ENCODE data around the gene MBD2. TPM values are rescaled to one million over a fixed set of nuclear protein-coding genes. Genes with fewer than 3 reads are reported as not detected.

MBD2 gene
- total RNA-seq: 100 to 1,000 TPM in 1 of 3 donors, 10 to 100 TPM in 2; 74.8 to 107 (median 92.3) TPM
- total RNA-seq (2013): 147 TPM

DNA sequence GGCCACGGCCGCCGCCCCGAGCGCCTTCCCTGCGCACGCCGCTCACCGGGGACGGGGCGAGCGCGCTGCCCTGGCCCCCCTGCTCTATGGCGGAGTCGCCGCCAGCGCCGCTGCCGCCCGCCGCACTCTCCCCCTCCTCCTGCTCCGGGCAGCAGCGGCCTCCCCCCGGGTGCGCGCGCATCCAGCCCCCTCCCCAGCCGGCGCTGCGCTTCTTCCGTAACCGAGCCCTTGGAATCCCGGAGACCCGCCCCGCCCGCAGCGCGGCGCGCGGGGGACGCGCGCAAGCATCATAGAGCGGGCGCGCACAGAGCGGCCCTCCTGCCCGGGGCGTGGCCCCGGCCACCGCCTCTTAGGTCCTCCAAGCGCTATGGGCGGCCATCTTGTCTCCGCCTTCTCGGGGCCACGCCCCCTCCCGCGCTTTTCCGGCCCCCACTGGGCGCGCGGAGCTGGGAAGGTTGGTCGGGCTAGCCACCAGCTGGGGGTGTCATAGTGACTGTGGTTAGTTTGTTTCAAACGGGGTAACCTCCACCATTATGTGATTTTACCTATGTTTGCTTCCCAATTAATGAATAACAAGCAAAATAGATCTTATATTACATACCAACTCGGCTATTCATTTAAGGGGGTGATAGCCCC, at the start of gene MBD2:
Gene MBD2, minus strand, starts transcription at position 291 of the 636 bp plus-strand sequence. Its CDS starts 110 bp downstream, at position 181.
- Mint-ChIP-seq H3K27ac (peak within 1 kb of the TSS; percentile 87 to 98), H3K4me1 (peaks cover 37 to 42% of the 10 kb centered on the region in 2 donors), H3K36me3 (no peaks in the 10 kb centered on the region), H3K27me3 (ENCODE audit: low read depth in 2 of 2) (no peaks in the 10 kb centered on the region), H3K9me3 (no peaks in the 10 kb centered on the region), H3K4me3 (peak within 1 kb of the TSS; percentile 98)
- DNase-seq: peak; percentile 91 to 96
- no peaks in the 10 kb centered on the region for H3K9me3 ChIP-seq (ENCODE audit: control insufficient read depth, insufficient read depth, low read length)
- H3K27ac ChIP-seq (ENCODE audit: low read length): peak within 1 kb of the TSS; percentile 66
- peak within 1 kb of the TSS; percentile 47 for H3K4me3 ChIP-seq (ENCODE audit: low read length)
- TF ChIP-seq, protein P1, sequence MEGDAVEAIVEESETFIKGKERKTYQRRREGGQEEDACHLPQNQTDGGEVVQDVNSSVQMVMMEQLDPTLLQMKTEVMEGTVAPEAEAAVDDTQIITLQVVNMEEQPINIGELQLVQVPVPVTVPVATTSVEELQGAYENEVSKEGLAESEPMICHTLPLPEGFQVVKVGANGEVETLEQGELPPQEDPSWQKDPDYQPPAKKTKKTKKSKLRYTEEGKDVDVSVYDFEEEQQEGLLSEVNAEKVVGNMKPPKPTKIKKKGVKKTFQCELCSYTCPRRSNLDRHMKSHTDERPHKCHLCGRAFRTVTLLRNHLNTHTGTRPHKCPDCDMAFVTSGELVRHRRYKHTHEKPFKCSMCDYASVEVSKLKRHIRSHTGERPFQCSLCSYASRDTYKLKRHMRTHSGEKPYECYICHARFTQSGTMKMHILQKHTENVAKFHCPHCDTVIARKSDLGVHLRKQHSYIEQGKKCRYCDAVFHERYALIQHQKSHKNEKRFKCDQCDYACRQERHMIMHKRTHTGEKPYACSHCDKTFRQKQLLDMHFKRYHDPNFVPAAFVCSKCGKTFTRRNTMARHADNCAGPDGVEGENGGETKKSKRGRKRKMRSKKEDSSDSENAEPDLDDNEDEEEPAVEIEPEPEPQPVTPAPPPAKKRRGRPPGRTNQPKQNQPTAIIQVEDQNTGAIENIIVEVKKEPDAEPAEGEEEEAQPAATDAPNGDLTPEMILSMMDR (IDR thresholded peaks at IDR 0.05): no peak
- ATAC-seq: peak; percentile 90 to 98 (median 93)
- WGBS (ENCODE audit: insufficient coverage): under 1% methylated on average over 62 of the region's 66 CpGs
- peaks cover 20% of the 10 kb centered on the region for H3K4me1 ChIP-seq (ENCODE audit: control insufficient read depth, insufficient read depth, low read length)
- peaks cover 2% of the 10 kb centered on the region for H3K36me3 ChIP-seq (ENCODE audit: control insufficient read depth, insufficient read depth, low read length)
- H3K27me3 ChIP-seq (ENCODE audit: control insufficient read depth, insufficient read depth, low read length): no peaks in the 10 kb centered on the region
- intact Hi-C loops (cut with micrococcal nuclease): loop anchor here (1.0 kb wide), 2 partner anchors 45 to 133 kb away; partner anchors contain the start of genes C18orf54, POLI and STARD6

DNA sequence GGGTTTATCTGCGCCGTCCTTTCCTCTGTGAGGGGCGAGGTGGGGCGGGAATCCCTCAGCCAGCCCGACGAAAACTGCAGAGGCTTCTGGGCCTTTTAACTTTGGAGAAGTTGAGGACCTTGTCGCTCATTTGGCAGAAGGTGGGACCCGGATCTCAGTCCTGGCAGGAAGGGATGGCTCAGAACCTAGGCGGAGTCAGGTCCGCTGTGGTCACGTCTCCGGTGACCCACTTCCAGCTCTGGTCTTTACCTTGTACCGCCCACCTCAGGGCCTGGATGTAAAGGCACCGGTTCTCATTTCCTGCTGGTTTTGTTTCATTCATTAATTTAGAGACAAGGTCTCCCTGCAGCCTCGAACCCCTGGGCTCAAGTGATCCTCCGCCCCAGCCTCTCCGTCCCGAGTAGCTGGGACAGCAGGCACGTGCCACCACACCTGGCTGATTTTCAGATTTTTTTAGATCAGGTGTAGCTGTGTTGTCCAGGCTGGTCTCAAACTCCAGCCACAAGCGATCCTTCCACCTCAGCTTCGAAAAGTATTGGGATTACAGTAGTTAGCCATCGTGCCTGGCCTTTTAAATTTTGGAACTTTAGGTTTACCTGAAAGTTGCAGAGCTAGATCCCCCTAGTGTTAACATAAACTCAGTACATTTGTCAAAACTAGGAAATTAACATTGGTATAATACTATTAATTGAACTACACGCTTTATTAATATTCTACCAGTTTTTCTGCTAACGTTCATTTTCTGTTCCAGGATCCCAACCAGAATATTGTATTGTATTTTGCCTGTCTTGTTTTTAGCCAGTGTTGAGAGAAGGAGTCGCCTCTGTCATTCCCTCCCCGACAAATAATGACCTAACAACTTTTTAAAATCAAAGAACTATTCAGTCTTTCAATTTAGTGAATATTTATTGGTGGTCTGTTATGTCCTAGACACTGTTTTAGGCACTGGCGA, 45.7 kb upstream of the MBD2 start:
- peak; percentile 25 to 47 (median 37) for ATAC-seq
- H3K36me3 ChIP-seq (ENCODE audit: control insufficient read depth, insufficient read depth, low read length): no peaks in the 10 kb centered on the region
- Mint-ChIP-seq H3K4me1 (peaks cover 23 to 24% of the 10 kb centered on the region in 2 donors), H3K9me3 (no peaks in the 10 kb centered on the region), H3K27me3 (ENCODE audit: low read depth in 2 of 2) (no peaks in the 10 kb centered on the region), H3K4me3 (peak overlapping the region; percentile 96), H3K36me3 (no peaks in the 10 kb centered on the region), H3K27ac (peak overlapping the region; percentile 80 to 98)
- DNase-seq: peak; percentile 32 to 66
- H3K27me3 ChIP-seq (ENCODE audit: control insufficient read depth, insufficient read depth, low read length): no peaks in the 10 kb centered on the region
- intact Hi-C loops (cut with micrococcal nuclease): loop anchor here (1.0 to 2.0 kb wide), 3 partner anchors 42 to 87 kb away; partner anchors contain the start of genes C18orf54, MBD2 and STARD6
- H3K9me3 ChIP-seq (ENCODE audit: control insufficient read depth, insufficient read depth, low read length): no peaks in the 10 kb centered on the region
- WGBS (ENCODE audit: insufficient coverage): 3% methylated on average over 23 of the region's 27 CpGs
- peaks cover 11% of the 10 kb centered on the region for H3K4me1 ChIP-seq (ENCODE audit: control insufficient read depth, insufficient read depth, low read length)
- TF ChIP-seq, protein P1 (IDR thresholded peaks at IDR 0.05): peak; percentile 49
- H3K4me3 ChIP-seq (ENCODE audit: low read length): peak overlapping the region; percentile 74
- peak overlapping the region; percentile 90 for H3K27ac ChIP-seq (ENCODE audit: low read length)

DNA sequence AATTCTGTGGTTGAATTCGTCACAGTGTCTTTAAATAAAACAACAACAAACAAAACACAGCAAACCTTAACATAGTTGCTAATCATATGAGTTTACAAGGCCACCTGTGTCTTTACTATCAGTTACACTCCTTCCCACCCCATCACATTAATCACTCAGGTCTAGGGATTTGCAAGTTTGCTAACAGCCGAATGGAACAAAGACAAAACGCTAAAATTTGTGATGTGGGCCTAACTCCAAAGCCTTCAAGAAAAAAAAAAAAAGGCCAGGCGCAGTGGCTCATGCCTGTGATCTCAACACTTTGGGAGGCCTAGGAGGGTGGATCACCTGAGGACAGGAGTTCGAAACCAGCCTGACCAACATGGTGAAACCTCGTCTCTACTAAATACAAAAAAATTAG, 44.3 kb upstream of the MBD2 start:
- DNase-seq (peak in 1 of 2 donors; percentile 49), ATAC-seq (peak in 1 of 3 donors; percentile 1)
- H3K4me1 Mint-ChIP-seq: peaks cover 23 to 24% of the 10 kb centered on the region in 2 donors
- WGBS (ENCODE audit: insufficient coverage): 62% methylated on average over 6 of the region's 6 CpGs
- H3K9me3 ChIP-seq (ENCODE audit: control insufficient read depth, insufficient read depth, low read length): no peaks in the 10 kb centered on the region
- TF ChIP-seq, protein P1 (IDR thresholded peaks at IDR 0.05): no peak
- H3K4me3 ChIP-seq (ENCODE audit: low read length): peak overlapping the region; percentile 74
- no peaks in the 10 kb centered on the region for H3K36me3 Mint-ChIP-seq
- no peaks in the 10 kb centered on the region for H3K27me3 ChIP-seq (ENCODE audit: control insufficient read depth, insufficient read depth, low read length)
- peaks cover 11% of the 10 kb centered on the region for H3K4me1 ChIP-seq (ENCODE audit: control insufficient read depth, insufficient read depth, low read length)
- no peaks in the 10 kb centered on the region for H3K36me3 ChIP-seq (ENCODE audit: control insufficient read depth, insufficient read depth, low read length)
- H3K9me3 Mint-ChIP-seq: no peaks in the 10 kb centered on the region
- no peaks in the 10 kb centered on the region for H3K27me3 Mint-ChIP-seq (ENCODE audit: low read depth in 2 of 2)
- peak overlapping the region; percentile 90 for H3K27ac ChIP-seq (ENCODE audit: low read length)
- peak overlapping the region; percentile 94 to 98 for H3K27ac Mint-ChIP-seq
- intact Hi-C loops (cut with micrococcal nuclease): loop anchor here (1.0 to 2.0 kb wide), 2 partner anchors 44 to 88 kb away; partner anchors contain the start of genes C18orf54, MBD2 and STARD6
- H3K4me3 Mint-ChIP-seq: peak overlapping the region; percentile 96

All from natural killer cell (primary cell).